B cell (primary cell): ENCODE results near the gene DCUN1D5. TPM values are rescaled to one million over a fixed set of nuclear protein-coding genes. Genes with fewer than 3 reads are reported as not detected.

ENCODE experiments used
- ATAC-seq: fragments of 200-7000 bp; cut with Tn5 transposase; one replicate; pipeline ENCODE4 v1.10.0; 2021; ENCODE audit warnings: low read depth, mild to moderate bottlenecking, moderate number of reproducible peaks, moderate library complexity
- CTCF ChIA-PET: fragments of 350-600 bp; sonication (Branson Sonifier 250); formaldehyde crosslinking; loops from one replicate; lab custom pipeline; 2021; ENCODE audit warnings: antibody characterized with exemption, inconsistent platforms; lab: Charles Lee
- POLR2A ChIA-PET: fragments of 350-600 bp; sonication (Branson Sonifier 250); formaldehyde crosslinking; loops from one replicate; lab custom pipeline; 2021; ENCODE audit warnings: antibody characterized with exemption; lab: Charles Lee
- DNase-seq: peaks from one replicate; pipeline ENCODE4 v3.0.0; 2013
- H2AFZ ChIP-seq: 2 replicates; pipeline ENCODE4 v1.6.1; 2012; ENCODE audit warnings: mild to moderate bottlenecking, low read depth, low read length; ENCODE audit not compliant: insufficient read depth, poor library complexity, severe bottlenecking
- H3K27ac ChIP-seq, 2 donors: 1 replicate in 1 of 2; 2 replicates in 1 of 2; pipeline ENCODE4 v1.5.1; 2012 to 2013; ENCODE audit warnings: low read length in 2 of 2, mild to moderate bottlenecking in 2 of 2, moderate library complexity in 1 of 2
- H3K27me3 ChIP-seq, 4 experiments: fragments of 200-600 bp in 1 of 4; sonication (generic) in 1 of 4; replicated peaks in 1 of 4; 1 replicate in 2 of 4; 2 replicates in 2 of 4; pipeline versions ENCODE4 v1.6.1 to v1.7.0; 2013 to 2016; ENCODE audit warnings: low read length in 3 of 4, mild to moderate bottlenecking in 2 of 4, mixed read lengths in 1 of 4, moderate library complexity in 1 of 4; ENCODE audit not compliant: insufficient read depth in 4 of 4, control insufficient read depth in 3 of 4; ENCODE audit errors: control extremely low read depth in 1 of 4
- H3K36me3 ChIP-seq, 2 experiments: replicated peaks in 1 of 2; 1 replicate in 1 of 2; 2 replicates in 1 of 2; pipeline versions ENCODE4 v1.6.1 to v1.7.1; 2013; ENCODE audit warnings: low read length in 1 of 2; ENCODE audit not compliant: insufficient read depth in 2 of 2, control insufficient read depth in 1 of 2; ENCODE audit errors: control extremely low read depth in 1 of 2, extremely low read depth in 1 of 2
- H3K4me1 ChIP-seq, 2 donors: fragments of 200-600 bp in 1 of 2; sonication (generic) in 1 of 2; 1 replicate in 1 of 2; 2 replicates in 1 of 2; pipeline versions ENCODE4 v1.5.1 to v1.6.1; 2013 to 2017; ENCODE audit warnings: low read length in 2 of 2; ENCODE audit not compliant: control insufficient read depth in 2 of 2, insufficient read depth in 2 of 2
- H3K4me2 ChIP-seq: replicated peaks from 2 replicates; pipeline ENCODE3; 2012; ENCODE audit warnings: mild to moderate bottlenecking, low read depth, low read length; ENCODE audit not compliant: poor library complexity, severe bottlenecking
- H3K4me3 ChIP-seq, 5 experiments: fragments of 200-600 bp in 1 of 5; sonication (generic) in 1 of 5; 1 replicate in 3 of 5; 2 replicates in 2 of 5; pipeline versions ENCODE4 v1.5.1 to v1.7.0; 2011 to 2016; ENCODE audit warnings: low read length in 4 of 5, mild to moderate bottlenecking in 4 of 5, low read depth in 2 of 5, control low read depth in 1 of 5, moderate library complexity in 1 of 5; ENCODE audit not compliant: insufficient read depth in 1 of 5; ENCODE audit errors: control extremely low read depth in 1 of 5, extremely low read depth in 1 of 5
- H3K79me2 ChIP-seq: fragments of 200-600 bp; sonication (generic); one replicate; pipeline ENCODE4 v1.6.0; 2016; ENCODE audit warnings: low read length; ENCODE audit not compliant: control insufficient read depth, insufficient read depth
- H3K9ac ChIP-seq: fragments of 200-600 bp; sonication (generic); 2 replicates; pipeline ENCODE4 v1.6.1; 2017; ENCODE audit warnings: mild to moderate bottlenecking, low read length, moderate library complexity
- H3K9me3 ChIP-seq, 3 donors: one replicate each; pipeline versions ENCODE4 v1.6.1 to v1.7.1; 2013; ENCODE audit warnings: low read length in 2 of 3; ENCODE audit not compliant: control insufficient read depth in 2 of 3, insufficient read depth in 1 of 3; ENCODE audit errors: control extremely low read depth in 1 of 3
- H4K20me1 ChIP-seq: 2 replicates; pipeline ENCODE4 v1.6.0; 2012; ENCODE audit warnings: mild to moderate bottlenecking, low read length; ENCODE audit not compliant: insufficient read depth, control insufficient read depth, poor library complexity, severe bottlenecking
- H3K27ac Mint-ChIP-seq: one replicate; pipeline ENCODE4 v1.8.0; 2021; ENCODE audit warnings: mixed read lengths
- H3K27me3 Mint-ChIP-seq: one replicate; pipeline ENCODE4 v1.8.0; 2021; ENCODE audit warnings: mixed read lengths
- H3K4me1 Mint-ChIP-seq: one replicate; pipeline ENCODE4 v1.8.0; 2021; ENCODE audit warnings: mixed read lengths
- H3K4me3 Mint-ChIP-seq: one replicate; pipeline ENCODE4 v1.8.0; 2021; ENCODE audit warnings: mixed read lengths
- H3K9me3 Mint-ChIP-seq: one replicate; pipeline ENCODE4 v1.8.0; 2022; ENCODE audit warnings: mixed read lengths; ENCODE audit not compliant: insufficient read depth
- CTCF ChIP-seq: fragments of 200-600 bp; IDR thresholded peaks from one replicate; pipeline ENCODE4 v1.8.0; 2022; ENCODE audit warnings: antibody characterized with exemption, mild to moderate bottlenecking
- EZH2 ChIP-seq: IDR thresholded peaks from 2 replicates; pipeline ENCODE4 v1.6.1; 2012; ENCODE audit warnings: borderline replicate concordance, low read depth, mild to moderate bottlenecking, moderate library complexity, low read length; ENCODE audit not compliant: insufficient read depth, poor library complexity, severe bottlenecking
- WGBS: methylation state at CpG from one replicate; pipeline ENCODE4 v1.1.5; 2013; ENCODE audit warnings: missing lambda C conversion rate; ENCODE audit not compliant: insufficient coverage; 5-methylcytosine and 5-hydroxymethylcytosine counted together
- intact Hi-C: fragments of 100-400 bp; cut with micrococcal nuclease; formaldehyde crosslinking; loops from one replicate; pipeline ENCODE4 v1.10.0; 2022
- polyA minus RNA-seq: library from RNA; depleted of rRNA, polyadenylated mRNA; stranded (reverse); fragments of >200 nt; gene quantifications from 2 replicates; pipeline ENCODE4 v1.2.3, GENCODE V29; 2012
- polyA plus RNA-seq: library from polyadenylated mRNA; depleted of rRNA; stranded (reverse); fragments of >200 nt; gene quantifications from 2 replicates; pipeline ENCODE4 v1.2.3, GENCODE V29; 2012
- total RNA-seq, 2 donors: library from RNA; stranded (reverse); fragments of 120-200 nt in 1 of 2; gene quantifications; 1 replicate in 1 of 2; 2 replicates in 1 of 2; pipeline versions ENCODE4 v1.2.3 to v1.2.4, GENCODE V29; 2013 to 2022

Gene DCUN1D5
- total RNA-seq (13.1 and 14.2 TPM in 2 replicates), polyA plus RNA-seq (11.9 and 13.1 TPM in 2 replicates), polyA minus RNA-seq (10.7 and 16.6 TPM in 2 replicates)
- total RNA-seq (2013): 18.5 TPM

GRCh38 chr11:103091801-103092524 is at the start of gene DCUN1D5:
TSS of gene DCUN1D5 (minus strand) at chr11:103092160. CDS start at chr11:103091872, 288 bp downstream.
- Histone ChIP-seq H4K20me1 (peaks cover 4% of the 10 kb centered on the region), H3K4me1 (peaks cover 14 to 15% of the 10 kb centered on the region in 2 donors), H3K4me2 (peak within 1 kb of the TSS; percentile 79), H3K79me2 (peaks cover 47% of the 10 kb centered on the region), H3K9ac (peak within 1 kb of the TSS; percentile 86), H3K36me3 (peaks cover 2 to 3% of the 10 kb centered on the region in 2 experiments), H3K9me3 (no peaks in the 10 kb centered on the region), H3K27me3 (peaks cover 0 to 27% (median 15%) of the 10 kb centered on the region in 4 experiments), H3K27ac (peak within 1 kb of the TSS; percentile 82 to 89), H3K4me3 (peak within 1 kb of the TSS; percentile 79 to 96 (median 92)), H2AFZ (peak within 1 kb of the TSS; percentile 92)
- intact Hi-C loops: loop anchor here (1.0 kb wide), 1 partner anchor 17 kb away; the partner anchor contains the start of gene DYNC2H1
- peak; percentile 99 for ATAC-seq
- H3K27ac Mint-ChIP-seq: peak within 1 kb of the TSS; percentile 88
- ChIA-PET POLR2A (interaction anchor here (0.7 to 1.2 kb wide), 3 partner anchors 8 to 17 kb away, joined by 3 to 14 read pairs (median 3); partner anchors contain the start of gene DYNC2H1), CTCF (interaction anchor here (0.9 to 3.5 kb wide), 5 partner anchors 13 to 1177 kb away, joined by 3 to 25 read pairs (median 4); partner anchors contain the start of genes CEP126 and DYNC2H1)
- under 1% methylated on average over 54 of the region's 54 CpGs for WGBS
- DNase-seq: peak; percentile 95
- H3K9me3 Mint-ChIP-seq: no peaks in the 10 kb centered on the region
- peak within 1 kb of the TSS; percentile 92 for H3K4me3 Mint-ChIP-seq
- peaks cover 26% of the 10 kb centered on the region for H3K4me1 Mint-ChIP-seq
- peaks cover 38% of the 10 kb centered on the region for H3K27me3 Mint-ChIP-seq
- TF ChIP-seq EZH2 (no peak), CTCF (no peak)

DNA sequence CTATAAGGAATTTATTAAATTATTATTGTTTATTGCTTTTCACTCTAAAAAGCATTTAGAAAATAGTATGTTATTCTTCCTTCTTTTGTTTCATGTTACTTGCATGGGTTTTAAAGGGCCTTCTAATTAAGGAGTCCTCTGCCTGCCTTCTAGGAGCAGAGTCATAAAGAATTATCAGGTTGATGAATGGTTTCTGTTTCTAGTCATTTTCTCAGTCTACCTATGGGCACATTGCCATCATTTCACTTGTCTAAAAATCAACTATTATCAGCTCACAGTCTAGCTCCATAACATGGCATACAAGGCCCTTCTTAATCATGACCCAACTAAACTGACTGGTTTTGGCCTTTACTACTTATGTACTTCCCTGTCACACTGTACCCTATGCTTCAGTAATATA is 33.5 kb upstream of the DCUN1D5 start:
- Histone ChIP-seq H3K4me1 (no peaks in the 10 kb centered on the region), H3K4me2 (no peak overlapping the region), H3K9me3 (no peaks in the 10 kb centered on the region), H3K4me3 (no peak overlapping the region), H3K9ac (no peak overlapping the region), H3K27me3 (no peaks in the 10 kb centered on the region), H3K79me2 (no peaks in the 10 kb centered on the region), H2AFZ (no peak overlapping the region), H4K20me1 (no peaks in the 10 kb centered on the region), H3K27ac (no peak overlapping the region), H3K36me3 (no peaks in the 10 kb centered on the region)
- no peak for TF ChIP-seq CTCF
- TF ChIP-seq EZH2: no peak
- H3K27me3 Mint-ChIP-seq: no peaks in the 10 kb centered on the region
- CTCF ChIA-PET: interaction anchor here (1.9 kb wide), 1 partner anchor 17 kb away, joined by 4 read pairs; the partner anchor contains the start of gene DYNC2H1
- no peaks in the 10 kb centered on the region for H3K4me1 Mint-ChIP-seq
- H3K9me3 Mint-ChIP-seq: no peaks in the 10 kb centered on the region
- DNase-seq: no peak
- ATAC-seq: no peak
- intact Hi-C loops: no loop called here
- POLR2A ChIA-PET: no interaction called here
- H3K27ac Mint-ChIP-seq: no peak overlapping the region
- no peak overlapping the region for H3K4me3 Mint-ChIP-seq
